ENCODE measurements around the gene ZYG11A.

The ZYG11A gene

GRCh38 chr1:52919051-52919722 lies 76.6 kb downstream of the ZYG11A start:
- no peak for DNase-seq

- no peak for DNase-seq
Observed at GRCh38 chr1:52919723-52920483, 77.3 kb downstream of the ZYG11A start.

GRCh38 chr1:52920791-52921291 lies 78.3 kb downstream of the ZYG11A start:
- DNase-seq, result no peak

- DNase-seq, result no peak
Observed at GRCh38 chr1:52925571-52926005, 83.0 kb downstream of the ZYG11A start.

DNA sequence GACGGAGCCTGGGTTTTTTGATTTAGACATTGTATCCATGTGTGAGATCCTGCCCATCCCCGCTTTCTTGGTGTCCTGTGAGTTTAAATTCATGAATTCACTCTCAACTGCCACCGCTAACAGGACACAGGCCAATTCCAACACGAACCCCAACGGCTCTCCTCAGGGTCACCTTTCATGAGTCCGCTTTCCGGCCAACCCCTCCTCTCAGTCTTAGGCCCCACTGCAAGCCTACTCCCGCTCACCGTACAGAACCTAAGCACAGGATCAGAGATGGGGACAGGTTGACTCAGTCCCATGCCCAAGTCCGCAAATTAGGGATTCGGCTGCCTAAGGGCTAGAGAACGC lies 84.3 kb downstream of the ZYG11A start:
- no peak for DNase-seq

GRCh38 chr1:52927212-52928014 lies 84.9 kb downstream of the ZYG11A start, which contains the start of gene SCP2:
Gene SCP2 (plus strand): TSS chr1:52927276. CDS start chr1:52927397, 121 bp downstream.
- DNase-seq, result no peak

DNA sequence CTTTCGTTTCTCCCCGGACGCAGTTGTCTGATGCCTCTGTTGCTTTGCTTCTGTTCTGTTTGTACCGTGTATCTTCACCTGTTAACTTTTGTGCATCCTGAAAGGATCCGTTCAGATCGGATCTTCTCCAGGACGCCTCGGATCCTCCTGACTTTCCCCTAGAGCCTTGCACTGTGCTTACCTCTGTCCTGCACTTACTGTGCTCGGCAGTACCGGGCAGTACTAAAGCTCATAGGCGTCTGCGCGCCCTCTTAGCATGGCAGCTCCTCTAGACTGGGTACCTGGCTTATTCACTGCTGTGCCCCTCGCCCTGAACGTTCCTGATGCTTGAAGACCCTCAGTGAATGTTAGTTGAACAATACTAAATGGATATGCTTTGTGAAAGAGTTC lies 85.5 kb downstream of the ZYG11A start:
- peak; percentile 7 for DNase-seq

DNA sequence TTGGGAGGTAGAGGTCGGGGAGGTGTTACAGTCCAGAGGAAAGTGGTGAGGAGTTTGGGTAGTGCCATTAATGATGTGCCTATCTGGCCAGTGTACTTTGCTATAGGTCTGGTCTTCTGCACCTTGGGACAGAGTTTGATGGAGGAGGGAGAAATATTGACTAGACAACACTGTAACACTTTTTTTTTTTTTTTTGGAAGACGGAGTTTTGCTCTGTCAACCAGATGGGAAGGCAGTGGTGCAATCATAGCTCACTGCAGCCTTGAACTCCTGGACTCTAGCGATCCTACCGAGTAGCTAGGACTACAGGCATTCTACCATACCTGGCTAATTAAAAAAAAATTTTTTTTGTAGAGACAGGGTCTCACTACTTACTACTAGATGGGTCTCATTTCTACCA lies 86.5 kb downstream of the ZYG11A start:
- DNase-seq, result no peak

GRCh38 chr1:52937433-52938182 lies 95.0 kb downstream of the ZYG11A start:
- no peak for DNase-seq

GRCh38 chr1:52938183-52938451 lies 95.6 kb downstream of the ZYG11A start:
- DNase-seq, result no peak

DNA sequence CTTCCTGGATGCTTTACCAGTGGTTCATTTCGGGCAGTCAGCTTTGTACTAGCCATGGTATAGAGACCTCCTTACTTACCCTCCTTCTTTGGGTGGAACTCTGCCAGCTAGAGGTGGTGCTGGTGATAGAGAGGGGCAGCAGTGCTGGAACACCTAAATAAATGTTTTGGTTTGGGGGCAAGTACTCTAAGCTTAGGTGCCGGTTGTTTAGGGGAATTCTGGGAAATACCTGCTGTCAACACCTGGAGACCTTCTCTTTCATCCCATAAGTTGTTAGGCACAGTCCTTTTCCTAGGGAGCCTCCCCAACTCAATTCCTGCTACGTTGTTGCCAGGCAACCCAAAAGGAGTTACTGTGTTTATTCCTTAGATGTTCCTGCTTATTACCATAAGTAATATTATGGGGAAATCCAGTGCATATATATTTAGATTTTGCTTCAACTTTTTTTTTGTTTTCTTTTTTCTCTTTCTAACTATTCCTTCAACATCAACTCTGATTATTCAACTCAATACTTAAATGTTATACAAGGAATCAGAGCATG lies 101.4 kb downstream of the ZYG11A start:
- no peak for DNase-seq

DNA sequence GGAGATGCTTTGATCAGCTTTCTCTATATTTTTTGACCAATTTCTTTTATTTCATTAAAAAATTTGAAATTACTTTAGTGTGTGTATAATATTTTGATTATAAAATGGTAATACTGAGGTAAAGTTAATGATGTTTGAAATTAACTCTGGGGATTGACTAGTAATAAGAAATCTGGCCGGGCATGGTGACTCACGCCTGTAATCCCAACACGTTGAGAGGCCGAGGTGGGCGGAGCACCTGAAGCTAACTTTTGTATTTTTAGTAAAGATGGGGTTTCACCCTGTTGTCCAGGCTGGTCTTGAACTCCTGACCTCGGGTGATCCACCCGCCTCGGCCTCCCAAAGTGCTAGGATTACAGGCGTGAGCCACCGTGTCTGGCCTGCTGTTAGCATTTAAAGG lies 102.0 kb downstream of the ZYG11A start:
- no peak for DNase-seq

Data from kidney glomerular epithelial cell (primary cell).